Upper lobe of right lung (tissue), 1 donor: ENCODE results near the gene ABCA1. TPM values are rescaled to one million over a fixed set of nuclear protein-coding genes. Genes with fewer than 3 reads are reported as not detected.

ENCODE experiments used
- ATAC-seq: fragments of 200-7000 bp; cut with Tn5 transposase; one replicate; pipeline ENCODE4 v1.9.1; 2020; ENCODE audit warnings: mild to moderate bottlenecking, moderate library complexity
- DNase-seq: peaks from one replicate; pipeline ENCODE4 v3.0.0-alpha.2; 2020
- H3K27ac ChIP-seq: fragments of 200-600 bp; one replicate; pipeline ENCODE4 v1.8.0; 2022
- H3K27me3 ChIP-seq: fragments of 200-600 bp; one replicate; pipeline ENCODE4 v1.8.0; 2022; ENCODE audit warnings: mild to moderate bottlenecking
- H3K36me3 ChIP-seq: fragments of 200-600 bp; one replicate; pipeline ENCODE4 v1.8.0; 2022
- H3K4me1 ChIP-seq: fragments of 200-600 bp; one replicate; pipeline ENCODE4 v1.8.0; 2022
- H3K4me3 ChIP-seq: fragments of 200-600 bp; one replicate; pipeline ENCODE4 v1.8.0; 2022; ENCODE audit warnings: mild to moderate bottlenecking
- H3K9me3 ChIP-seq: fragments of 200-600 bp; one replicate; pipeline ENCODE4 v1.8.0; 2022
- intact Hi-C: fragments of 100-400 bp; cut with DNase I; formaldehyde crosslinking; loops from one replicate; pipeline ENCODE4 v1.11.0; 2022
- total RNA-seq: library from RNA; stranded (reverse); fragmentation: NEBNext Ultra II Directional; extraction: Animal tissue kit (Norgen Biotek cat#: 25700); gene quantifications from one replicate; pipeline ENCODE4 v1.2.1, GENCODE V29; 2021
- TF ChIP-seq, protein P1 (sequence below): fragments of 200-600 bp; IDR thresholded peaks from one replicate; pipeline ENCODE4 v1.8.0; 2022; ENCODE audit warnings: antibody characterized with exemption
- donor health status: DM: no; HTN: yes; CAD: no; lungs with severe emphysema.

ABCA1 gene
- total RNA-seq, 1 donor from 2014 or later: 49.0 TPM

DNA sequence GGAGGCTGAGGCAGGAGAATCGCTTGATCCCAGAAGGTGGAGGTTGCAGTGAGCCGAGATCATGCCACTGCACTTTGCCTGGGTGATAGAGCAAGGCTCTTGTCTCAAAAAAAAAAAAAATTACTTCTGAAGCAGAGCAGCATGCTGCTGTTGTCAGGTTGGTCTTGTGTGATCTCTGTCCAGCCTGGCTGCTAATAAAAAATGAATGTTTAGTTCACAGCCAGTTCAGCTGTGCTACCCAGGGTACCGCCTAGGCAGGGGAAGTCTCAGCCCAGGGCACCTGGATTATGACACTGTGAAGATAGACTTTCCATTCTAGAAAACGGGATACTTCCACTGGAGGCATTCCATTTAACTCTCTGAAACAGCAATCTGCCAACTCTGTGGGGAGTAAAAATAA, 23.5 kb upstream of the ABCA1 start:
- ATAC-seq (no peak), DNase-seq (no peak)
- Histone ChIP-seq H3K27me3 (no peaks in the 10 kb centered on the region), H3K9me3 (no peaks in the 10 kb centered on the region), H3K4me3 (no peak overlapping the region), H3K4me1 (no peaks in the 10 kb centered on the region), H3K36me3 (no peaks in the 10 kb centered on the region), H3K27ac (no peak overlapping the region)
- intact Hi-C loops: no loop called here
- TF ChIP-seq, protein P1, sequence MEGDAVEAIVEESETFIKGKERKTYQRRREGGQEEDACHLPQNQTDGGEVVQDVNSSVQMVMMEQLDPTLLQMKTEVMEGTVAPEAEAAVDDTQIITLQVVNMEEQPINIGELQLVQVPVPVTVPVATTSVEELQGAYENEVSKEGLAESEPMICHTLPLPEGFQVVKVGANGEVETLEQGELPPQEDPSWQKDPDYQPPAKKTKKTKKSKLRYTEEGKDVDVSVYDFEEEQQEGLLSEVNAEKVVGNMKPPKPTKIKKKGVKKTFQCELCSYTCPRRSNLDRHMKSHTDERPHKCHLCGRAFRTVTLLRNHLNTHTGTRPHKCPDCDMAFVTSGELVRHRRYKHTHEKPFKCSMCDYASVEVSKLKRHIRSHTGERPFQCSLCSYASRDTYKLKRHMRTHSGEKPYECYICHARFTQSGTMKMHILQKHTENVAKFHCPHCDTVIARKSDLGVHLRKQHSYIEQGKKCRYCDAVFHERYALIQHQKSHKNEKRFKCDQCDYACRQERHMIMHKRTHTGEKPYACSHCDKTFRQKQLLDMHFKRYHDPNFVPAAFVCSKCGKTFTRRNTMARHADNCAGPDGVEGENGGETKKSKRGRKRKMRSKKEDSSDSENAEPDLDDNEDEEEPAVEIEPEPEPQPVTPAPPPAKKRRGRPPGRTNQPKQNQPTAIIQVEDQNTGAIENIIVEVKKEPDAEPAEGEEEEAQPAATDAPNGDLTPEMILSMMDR: no peak

GRCh38 chr9:104950838-104951237, 22.9 kb upstream of the ABCA1 start:
- TF ChIP-seq, protein P1: no peak
- no peaks in the 10 kb centered on the region for H3K36me3 ChIP-seq
- H3K4me1 ChIP-seq: no peaks in the 10 kb centered on the region
- no peak overlapping the region for H3K4me3 ChIP-seq
- intact Hi-C loops: no loop called here
- H3K27me3 ChIP-seq: no peaks in the 10 kb centered on the region
- H3K27ac ChIP-seq: no peak overlapping the region
- ATAC-seq (no peak), DNase-seq (no peak)
- H3K9me3 ChIP-seq: no peaks in the 10 kb centered on the region

DNA sequence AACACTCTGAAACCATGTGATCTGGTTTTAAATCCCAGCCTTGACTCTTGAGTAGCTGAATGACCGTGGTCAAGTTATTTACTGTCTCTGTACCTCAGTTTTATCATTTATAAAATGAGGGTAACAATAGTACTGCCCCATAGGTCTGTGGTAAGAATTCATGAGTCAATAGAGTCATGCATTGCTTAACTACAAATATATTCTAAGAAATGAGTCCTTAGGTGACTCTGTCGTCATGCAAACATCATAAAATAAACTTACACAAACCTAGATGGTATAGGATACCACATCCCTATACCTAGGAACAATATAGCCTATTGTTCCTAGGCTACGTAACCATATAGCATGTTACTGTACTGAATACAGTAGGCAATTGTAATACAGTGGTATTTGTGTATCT, 20.3 kb upstream of the ABCA1 start:
- ATAC-seq (no peak), DNase-seq (no peak)
- intact Hi-C loops: no loop called here
- Histone ChIP-seq H3K27me3 (no peaks in the 10 kb centered on the region), H3K36me3 (no peaks in the 10 kb centered on the region), H3K4me3 (no peak overlapping the region), H3K27ac (no peak overlapping the region), H3K4me1 (no peaks in the 10 kb centered on the region), H3K9me3 (no peaks in the 10 kb centered on the region)
- TF ChIP-seq, protein P1: no peak

GRCh38 chr9:104944871-104945270, 16.9 kb upstream of the ABCA1 start:
- ATAC-seq (no peak), DNase-seq (no peak)
- no peak overlapping the region for H3K27ac ChIP-seq
- no peaks in the 10 kb centered on the region for H3K27me3 ChIP-seq
- no peaks in the 10 kb centered on the region for H3K9me3 ChIP-seq
- H3K4me3 ChIP-seq: no peak overlapping the region
- TF ChIP-seq, protein P1: no peak
- H3K36me3 ChIP-seq: no peaks in the 10 kb centered on the region
- no peaks in the 10 kb centered on the region for H3K4me1 ChIP-seq
- intact Hi-C loops: no loop called here

GRCh38 chr9:104944356-104944755, 16.4 kb upstream of the ABCA1 start:
- Histone ChIP-seq H3K9me3 (no peaks in the 10 kb centered on the region), H3K36me3 (no peaks in the 10 kb centered on the region), H3K27ac (no peak overlapping the region), H3K27me3 (no peaks in the 10 kb centered on the region), H3K4me3 (no peak overlapping the region), H3K4me1 (no peaks in the 10 kb centered on the region)
- ATAC-seq (no peak), DNase-seq (no peak)
- intact Hi-C loops: no loop called here
- TF ChIP-seq, protein P1: no peak

DNA sequence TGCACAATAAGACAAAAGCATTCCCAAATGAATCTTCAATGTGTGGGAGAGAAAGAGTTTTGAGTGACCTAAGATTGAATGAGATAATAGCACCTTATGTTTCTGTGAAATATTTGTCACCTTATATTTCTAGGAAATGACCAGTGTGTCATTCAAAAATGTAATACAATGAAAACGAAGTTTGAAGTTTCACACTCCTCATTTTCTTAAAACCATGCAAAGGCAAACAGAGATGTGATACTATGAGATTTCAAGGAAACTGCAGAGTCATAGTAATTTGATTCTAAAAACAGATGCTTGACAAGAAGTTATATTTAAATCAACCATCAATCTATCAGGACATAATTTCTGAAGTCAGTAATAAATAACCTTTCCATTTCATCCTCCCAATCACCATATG, 13.6 kb upstream of the ABCA1 start:
- TF ChIP-seq, protein P1: no peak

More for the DNA sequence above, 13.6 kb upstream of the ABCA1 start:
- H3K4me3 ChIP-seq: no peak overlapping the region
- no peak for DNase-seq
- H3K4me1 ChIP-seq: no peaks in the 10 kb centered on the region
- H3K27me3 ChIP-seq: no peaks in the 10 kb centered on the region
- no peak overlapping the region for H3K27ac ChIP-seq
- no peak for ATAC-seq
- H3K36me3 ChIP-seq: no peaks in the 10 kb centered on the region
- intact Hi-C loops: no loop called here
- no peaks in the 10 kb centered on the region for H3K9me3 ChIP-seq
